ENCODE data around the gene CEP112. TPM values are rescaled to one million over a fixed set of nuclear protein-coding genes. Genes with fewer than 3 reads are reported as not detected.

Gene CEP112
- polyA plus RNA-seq, 1 experiment = 5.7 TPM

GRCh38 chr17:65679165-65679845 lies 512.6 kb downstream of the CEP112 start:
- TF ChIP-seq CTCF (IDR thresholded peaks at IDR 0.05; ENCODE audit: low read depth, low read length) = no peak
- ChIA-PET POLR2A (no interaction called here), CTCF (interaction anchor here (0.6 kb wide), 1 partner anchor 124 kb away, joined by 4 read pairs; no protein-coding TSS in a partner anchor)
- H3K27ac ChIP-seq (ENCODE audit: low read depth, low read length) = no peak overlapping the region
- no peak overlapping the region for H3K4me3 ChIP-seq (ENCODE audit: low read depth, low read length)
- no peaks in the 10 kb centered on the region for H3K27me3 ChIP-seq (ENCODE audit: control insufficient read depth, insufficient read depth, low read length)
- no peak for DNase-seq (ENCODE audit: low read depth, low spot score)
- no peaks in the 10 kb centered on the region for H3K9me3 ChIP-seq (ENCODE audit: control insufficient read depth, insufficient read depth, low read length)

- CTCF ChIA-PET = interaction anchor here (0.6 kb wide), 1 partner anchor 123 kb away, joined by 4 read pairs; no protein-coding TSS in a partner anchor
- no peak for DNase-seq (ENCODE audit: low read depth, low spot score)
- Histone ChIP-seq H3K27ac (ENCODE audit: low read depth, low read length) (no peak overlapping the region), H3K4me3 (ENCODE audit: low read depth, low read length) (no peak overlapping the region), H3K27me3 (ENCODE audit: control insufficient read depth, insufficient read depth, low read length) (no peaks in the 10 kb centered on the region), H3K9me3 (ENCODE audit: control insufficient read depth, insufficient read depth, low read length) (no peaks in the 10 kb centered on the region)
- POLR2A ChIA-PET = no interaction called here
- TF ChIP-seq CTCF (IDR thresholded peaks at IDR 0.05; ENCODE audit: low read depth, low read length) = no peak
These were observed 513.4 kb downstream of the CEP112 start for GRCh38 chr17:65678546-65678945.

GRCh38 chr17:65677932-65678331 lies 514.0 kb downstream of the CEP112 start:
- Histone ChIP-seq H3K9me3 (ENCODE audit: control insufficient read depth, insufficient read depth, low read length) (no peaks in the 10 kb centered on the region), H3K27me3 (ENCODE audit: control insufficient read depth, insufficient read depth, low read length) (no peaks in the 10 kb centered on the region), H3K27ac (ENCODE audit: low read depth, low read length) (no peak overlapping the region), H3K4me3 (ENCODE audit: low read depth, low read length) (no peak overlapping the region)
- TF ChIP-seq CTCF (IDR thresholded peaks at IDR 0.05; ENCODE audit: low read depth, low read length) = no peak
- no peak for DNase-seq (ENCODE audit: low read depth, low spot score)
- CTCF ChIA-PET = no interaction called here
- POLR2A ChIA-PET = no interaction called here

GRCh38 chr17:65674246-65675045 lies 517.5 kb downstream of the CEP112 start:
- Histone ChIP-seq H3K4me3 (ENCODE audit: low read depth, low read length) (no peak overlapping the region), H3K27me3 (ENCODE audit: control insufficient read depth, insufficient read depth, low read length) (no peaks in the 10 kb centered on the region), H3K27ac (ENCODE audit: low read depth, low read length) (no peak overlapping the region), H3K9me3 (ENCODE audit: control insufficient read depth, insufficient read depth, low read length) (no peaks in the 10 kb centered on the region)
- ChIA-PET POLR2A (no interaction called here), CTCF (no interaction called here)
- DNase-seq (ENCODE audit: low read depth, low spot score) = no peak
- TF ChIP-seq CTCF (IDR thresholded peaks at IDR 0.05; ENCODE audit: low read depth, low read length) = no peak

Data from AG04450 (cell line).